KMS-11 (cell line): ENCODE results near the gene INTS7.
A peak's percentile ranks its signal among the peaks of the same experiment; 100 is the strongest.
"Not testable (repeated sequence)": the region's sequence is repeated elsewhere in the genome, so short reads cannot be mapped to it uniquely, and the experiment has no call there.

ENCODE experiments used
- H2AFZ ChIP-seq: fragments of 200-600 bp; sonication (generic); 2 replicates; pipeline ENCODE4 v1.6.1; 2016; ENCODE audit warnings: antibody characterized with exemption, mixed run types, low read depth
- H3K27ac ChIP-seq: fragments of 200-600 bp; sonication (generic); 2 replicates; pipeline ENCODE4 v1.6.1; 2016; ENCODE audit warnings: mild to moderate bottlenecking, mixed run types
- H3K27me3 ChIP-seq: fragments of 200-600 bp; sonication (generic); 2 replicates; pipeline ENCODE4 v1.6.1; 2017; ENCODE audit warnings: mild to moderate bottlenecking, low read depth, mixed run types, moderate library complexity; ENCODE audit not compliant: insufficient read depth
- H3K36me3 ChIP-seq: fragments of 200-600 bp; sonication (generic); 2 replicates; pipeline ENCODE4 v1.6.1; 2017; ENCODE audit warnings: mild to moderate bottlenecking, mixed run types; ENCODE audit not compliant: insufficient read depth
- H3K4me1 ChIP-seq: fragments of 200-600 bp; sonication (generic); 2 replicates; pipeline ENCODE4 v1.6.1; 2016; ENCODE audit warnings: mild to moderate bottlenecking, low read depth, mixed run types; ENCODE audit not compliant: poor library complexity, severe bottlenecking
- H3K4me2 ChIP-seq: fragments of 200-600 bp; sonication (generic); 2 replicates; pipeline ENCODE4 v1.7.0; 2016; ENCODE audit warnings: mild to moderate bottlenecking, mixed run types
- H3K4me3 ChIP-seq: fragments of 200-600 bp; sonication (generic); IDR thresholded peaks from 2 replicates; pipeline ENCODE4 v1.6.1; 2017; ENCODE audit warnings: low read depth, low read length, mixed read lengths; ENCODE audit not compliant: insufficient read depth
- H3K79me2 ChIP-seq: fragments of 200-600 bp; sonication (generic); 2 replicates; pipeline ENCODE4 v1.6.1; 2016; ENCODE audit warnings: low read depth, mixed run types; ENCODE audit not compliant: insufficient read depth
- H3K9ac ChIP-seq: fragments of 200-600 bp; sonication (generic); 2 replicates; pipeline ENCODE4 v1.6.1; 2016; ENCODE audit warnings: mild to moderate bottlenecking, mixed run types
- H4K20me1 ChIP-seq: fragments of 200-600 bp; sonication (generic); 2 replicates; pipeline ENCODE4 v1.6.1; 2016; ENCODE audit warnings: mild to moderate bottlenecking, mixed run types; ENCODE audit not compliant: insufficient read depth
- CTCF ChIP-seq: fragments of 200-600 bp; sonication (generic); conservative IDR thresholded peaks from 2 replicates; pipeline ENCODE4 v1.6.1; 2017; ENCODE audit warnings: low read depth, mild to moderate bottlenecking, antibody characterized with exemption, low read length, moderate library complexity, mixed read lengths

Gene INTS7

GRCh38 chr1:211942583-211942982, 92.8 kb downstream of the INTS7 start:
- H3K9ac ChIP-seq: no peak overlapping the region
- no peaks in the 10 kb centered on the region for H4K20me1 ChIP-seq
- H3K27me3 ChIP-seq: no peaks in the 10 kb centered on the region
- H3K79me2 ChIP-seq: no peaks in the 10 kb centered on the region
- peaks cover 41% of the 10 kb centered on the region for H3K4me1 ChIP-seq
- no peak overlapping the region for H2AFZ ChIP-seq
- TF ChIP-seq CTCF: no peak
- no peak overlapping the region for H3K4me3 ChIP-seq
- H3K4me2 ChIP-seq: no peak overlapping the region
- no peaks in the 10 kb centered on the region for H3K36me3 ChIP-seq
- no peak overlapping the region for H3K27ac ChIP-seq

GRCh38 chr1:211939876-211940468, 95.4 kb downstream of the INTS7 start:
- H3K4me2 ChIP-seq: peak overlapping the region; percentile 57

GRCh38 chr1:211938561-211938997, 96.8 kb downstream of the INTS7 start:
- Histone ChIP-seq H3K27ac (peak overlapping the region; percentile 56; the same call in 1 of the 2 replicates), H3K4me2 (peak overlapping the region; percentile 57), H4K20me1 (no peaks in the 10 kb centered on the region), H3K4me1 (peaks cover 65% of the 10 kb centered on the region), H3K27me3 (no peaks in the 10 kb centered on the region), H2AFZ (no peak overlapping the region), H3K36me3 (no peaks in the 10 kb centered on the region), H3K4me3 (no peak overlapping the region), H3K9ac (no peak overlapping the region), H3K79me2 (no peaks in the 10 kb centered on the region)
- TF ChIP-seq CTCF: no peak

More at GRCh38 chr1:211939876-211940468, 95.4 kb downstream of the INTS7 start:
- H3K79me2 ChIP-seq: no peaks in the 10 kb centered on the region
- H3K36me3 ChIP-seq: no peaks in the 10 kb centered on the region
- H3K4me1 ChIP-seq: peaks cover 57% of the 10 kb centered on the region
- no peaks in the 10 kb centered on the region for H3K27me3 ChIP-seq
- no peak overlapping the region; the same call in 1 of the 2 replicates for H3K9ac ChIP-seq
- H3K27ac ChIP-seq: peak overlapping the region; percentile 56
- TF ChIP-seq CTCF: no peak
- no peak overlapping the region for H3K4me3 ChIP-seq
- no peak overlapping the region for H2AFZ ChIP-seq
- H4K20me1 ChIP-seq: no peaks in the 10 kb centered on the region

GRCh38 chr1:211937422-211937821, 97.9 kb downstream of the INTS7 start:
- H3K79me2 ChIP-seq, H3K4me2 ChIP-seq, H3K36me3 ChIP-seq, H4K20me1 ChIP-seq, H3K27ac ChIP-seq, H2AFZ ChIP-seq, H3K9ac ChIP-seq, H3K4me3 ChIP-seq, H3K27me3 ChIP-seq: not testable (repeated sequence)
- H3K4me1 ChIP-seq: peaks cover 65% of the 10 kb centered on the region

GRCh38 chr1:211935448-211935970, 99.8 kb downstream of the INTS7 start:
- no peaks in the 10 kb centered on the region for H3K36me3 ChIP-seq
- no peaks in the 10 kb centered on the region for H3K27me3 ChIP-seq
- H3K79me2 ChIP-seq: no peaks in the 10 kb centered on the region
- no peak overlapping the region for H3K9ac ChIP-seq
- no peak for TF ChIP-seq CTCF
- H3K4me1 ChIP-seq: peaks cover 53% of the 10 kb centered on the region
- no peaks in the 10 kb centered on the region for H4K20me1 ChIP-seq
- H3K4me2 ChIP-seq: peak overlapping the region; percentile 24
- H3K4me3 ChIP-seq: peak overlapping the region; percentile 52
- H2AFZ ChIP-seq: no peak overlapping the region
- peak overlapping the region; percentile 2; the same call in 1 of the 2 replicates for H3K27ac ChIP-seq
